SK-N-SH (cell line): Measurements from ENCODE around the gene FYN.

ENCODE experiments used
- CTCF ChIP-seq: fragments of 200-600 bp; sonication (generic); IDR thresholded peaks from 2 replicates; pipeline ENCODE4 v1.6.1; 2017; ENCODE audit warnings: antibody characterized with exemption, mild to moderate bottlenecking, moderate library complexity
- GABPA ChIP-seq: IDR thresholded peaks from 2 replicates; pipeline ENCODE4 v1.4.0; 2012; ENCODE audit warnings: low read depth, mild to moderate bottlenecking
- MXI1 ChIP-seq: IDR thresholded peaks from 2 replicates; pipeline ENCODE4 v1.6.1; 2012; ENCODE audit warnings: mild to moderate bottlenecking, low read depth, low read length, improper control_type of control experiment
- TEAD4 ChIP-seq: IDR thresholded peaks from 2 replicates; pipeline ENCODE4 v1.4.0; 2012; ENCODE audit warnings: mild to moderate bottlenecking, borderline replicate concordance; ENCODE audit not compliant: insufficient read depth
- USF1 ChIP-seq: IDR thresholded peaks from 2 replicates; pipeline ENCODE4 v1.4.0; 2012; ENCODE audit warnings: low read depth, borderline replicate concordance
- YY1 ChIP-seq: IDR thresholded peaks from 2 replicates; pipeline ENCODE4 v1.4.0; 2012; ENCODE audit warnings: low read depth, mild to moderate bottlenecking

- TF ChIP-seq MXI1 = no peak
- no peak for TF ChIP-seq CTCF
- no peak for TF ChIP-seq TEAD4
- TF ChIP-seq USF1 = no peak
- TF ChIP-seq YY1 = no peak
- no peak for TF ChIP-seq GABPA
Measured at GRCh38 chr6:111720931-111721496, 152.2 kb downstream of the FYN start.
